H9 (cell line): ENCODE data around the gene B4GALT6. TPM values are rescaled to one million over a fixed set of nuclear protein-coding genes. Genes with fewer than 3 reads are reported as not detected.

Source experiments
- DNase-seq: peaks from one replicate; pipeline ENCODE4 v3.0.0-alpha.2; 2017
- H2AFZ ChIP-seq: one replicate; pipeline ENCODE4 v1.6.1; 2013; ENCODE audit warnings: mild to moderate bottlenecking, low read length, control low read depth, moderate library complexity
- H2AK5ac ChIP-seq: 2 replicates; pipeline ENCODE4 v1.6.1; 2013; ENCODE audit warnings: low read length, control low read depth, mixed read lengths; ENCODE audit not compliant: insufficient read length
- H2BK120ac ChIP-seq: one replicate; pipeline ENCODE4 v1.6.1; 2013; ENCODE audit warnings: low read depth, mild to moderate bottlenecking, low read length, control low read depth, inconsistent platforms; ENCODE audit not compliant: poor library complexity, severe bottlenecking
- H2BK12ac ChIP-seq: 2 replicates; pipeline ENCODE4 v1.6.1; 2013; ENCODE audit warnings: low read length, control low read depth, mixed read lengths, low read depth; ENCODE audit not compliant: insufficient read length
- H2BK15ac ChIP-seq: 2 replicates; pipeline ENCODE4 v1.6.1; 2013; ENCODE audit warnings: low read depth, low read length, control low read depth
- H2BK20ac ChIP-seq: one replicate; pipeline ENCODE4 v1.6.1; 2013; ENCODE audit warnings: low read depth, mild to moderate bottlenecking, low read length, control low read depth, inconsistent platforms; ENCODE audit not compliant: poor library complexity, severe bottlenecking
- H2BK5ac ChIP-seq: 2 replicates; pipeline ENCODE4 v1.6.1; 2013; ENCODE audit warnings: low read length, control low read depth, mixed read lengths; ENCODE audit not compliant: insufficient read length
- H3K14ac ChIP-seq: 2 replicates; pipeline ENCODE4 v1.6.1; 2013; ENCODE audit warnings: low read length, control low read depth; ENCODE audit not compliant: insufficient read depth
- H3K18ac ChIP-seq: 2 replicates; pipeline ENCODE4 v1.6.1; 2013; ENCODE audit warnings: low read depth, mild to moderate bottlenecking, mixed read lengths, low read length, control low read depth; ENCODE audit not compliant: insufficient read length
- H3K23ac ChIP-seq: 2 replicates; pipeline ENCODE4 v1.6.1; 2013; ENCODE audit warnings: low read length, control low read depth, mixed read lengths, low read depth; ENCODE audit not compliant: insufficient read length
- H3K23me2 ChIP-seq: 2 replicates; pipeline ENCODE4 v1.6.1; 2013; ENCODE audit warnings: low read depth, mild to moderate bottlenecking, mixed read lengths, low read length, control low read depth; ENCODE audit not compliant: insufficient read length, poor library complexity, severe bottlenecking
- H3K27ac ChIP-seq: 2 replicates; pipeline ENCODE4 v1.5.1; 2013; ENCODE audit warnings: low read length, control low read depth, mixed read lengths, low read depth; ENCODE audit not compliant: insufficient read length
- H3K27me3 ChIP-seq: 2 replicates; pipeline ENCODE4 v1.6.1; 2013; ENCODE audit warnings: low read length, control low read depth, inconsistent platforms; ENCODE audit not compliant: insufficient read depth
- H3K4ac ChIP-seq: 2 replicates; pipeline ENCODE4 v1.6.1; 2013; ENCODE audit warnings: low read depth, mild to moderate bottlenecking, control low read depth, inconsistent platforms, low read length, moderate library complexity
- H3K4me1 ChIP-seq: 2 replicates; pipeline ENCODE4 v1.6.1; 2013; ENCODE audit warnings: low read length, control low read depth, inconsistent platforms; ENCODE audit not compliant: insufficient read depth
- H3K4me2 ChIP-seq: 2 replicates; pipeline ENCODE4 v1.6.1; 2013; ENCODE audit warnings: low read length, control low read depth, mixed read lengths; ENCODE audit not compliant: insufficient read length, insufficient read depth
- H3K56ac ChIP-seq: 2 replicates; pipeline ENCODE4 v1.6.1; 2013; ENCODE audit warnings: low read depth, mild to moderate bottlenecking, mixed read lengths, low read length, control low read depth; ENCODE audit not compliant: insufficient read length
- H3K79me1 ChIP-seq: 2 replicates; pipeline ENCODE4 v1.6.1; 2013; ENCODE audit warnings: low read depth, mild to moderate bottlenecking, moderate library complexity, low read length, control low read depth, inconsistent platforms; ENCODE audit not compliant: insufficient read depth, poor library complexity, severe bottlenecking
- H3K79me2 ChIP-seq: 2 replicates; pipeline ENCODE4 v1.6.1; 2013; ENCODE audit warnings: low read length, control low read depth, inconsistent platforms; ENCODE audit not compliant: insufficient read depth
- H3K9ac ChIP-seq: 2 replicates; pipeline ENCODE4 v1.6.1; 2013; ENCODE audit warnings: low read length, control low read depth, mixed read lengths; ENCODE audit not compliant: insufficient read length; ENCODE audit errors: extremely low read depth
- H3K9me3 ChIP-seq: one replicate; pipeline ENCODE4 v1.6.1; 2013; ENCODE audit warnings: low read depth, low read length, inconsistent platforms; ENCODE audit not compliant: control insufficient read depth
- H3T11ph ChIP-seq: one replicate; pipeline ENCODE4 v1.6.1; 2013; ENCODE audit warnings: mild to moderate bottlenecking, low read length, control low read depth, inconsistent platforms
- H4K20me1 ChIP-seq: one replicate; pipeline ENCODE4 v1.6.1; 2013; ENCODE audit not compliant: control insufficient read depth, insufficient read length, insufficient read depth
- H4K5ac ChIP-seq: 2 replicates; pipeline ENCODE4 v1.6.1; 2013; ENCODE audit warnings: low read depth, mild to moderate bottlenecking, mixed read lengths, low read length, control low read depth; ENCODE audit not compliant: insufficient read length
- H4K8ac ChIP-seq: replicated peaks from 2 replicates; pipeline ENCODE4 v1.6.1; 2013; ENCODE audit warnings: low read length, control low read depth, mixed read lengths, low read depth; ENCODE audit not compliant: insufficient read length
- H4K91ac ChIP-seq: 2 replicates; pipeline ENCODE4 v1.6.1; 2013; ENCODE audit warnings: low read depth, mild to moderate bottlenecking, moderate library complexity, mixed read lengths, low read length, control low read depth; ENCODE audit not compliant: insufficient read length
- H3K27ac Mint-ChIP-seq, 3 experiments: 2 replicates in 2 of 3; 3 replicates in 1 of 3; pipeline ENCODE4 v1.8.0; 2020 to 2021; ENCODE audit warnings: mixed read lengths in 3 of 3, mild to moderate bottlenecking in 1 of 3, moderate library complexity in 1 of 3
- H3K27me3 Mint-ChIP-seq: 2 replicates; pipeline ENCODE4 v1.8.0; 2021; ENCODE audit warnings: low read depth, mild to moderate bottlenecking, moderate library complexity, mixed read lengths
- H3K36me3 Mint-ChIP-seq, 3 experiments: 2 replicates in 2 of 3; 3 replicates in 1 of 3; pipeline ENCODE4 v1.8.0; 2020 to 2021; ENCODE audit warnings: low read depth in 3 of 3, mixed read lengths in 3 of 3; ENCODE audit not compliant: insufficient read depth in 1 of 3
- H3K4me1 Mint-ChIP-seq, 2 experiments: 2 replicates each; pipeline ENCODE4 v1.8.0; 2020; ENCODE audit warnings: mixed read lengths in 2 of 2
- H3K4me3 Mint-ChIP-seq, 2 experiments: 2 replicates in 1 of 2; 3 replicates in 1 of 2; pipeline ENCODE4 v1.8.0; 2020 to 2021; ENCODE audit warnings: mild to moderate bottlenecking in 2 of 2, mixed read lengths in 2 of 2, moderate library complexity in 1 of 2
- H3K9me3 Mint-ChIP-seq, 2 experiments: 2 replicates in 1 of 2; 3 replicates in 1 of 2; pipeline ENCODE4 v1.8.0; 2020; ENCODE audit warnings: mild to moderate bottlenecking in 2 of 2, mixed read lengths in 2 of 2, moderate library complexity in 1 of 2
- CTCF ChIP-seq: fragments of 200-600 bp; sonication (generic); conservative IDR thresholded peaks from 3 replicates; pipeline ENCODE4 v1.8.0; 2021; ENCODE audit warnings: antibody characterized with exemption, mild to moderate bottlenecking
- WGBS: extraction: QIAGEN DNeasy Blood & Tissue Kit; methylation state at CpG from one replicate; pipeline ENCODE4 v1.1.7; 2013; ENCODE audit warnings: missing lambda C conversion rate, low lambda C conversion rate, mixed read lengths; ENCODE audit not compliant: insufficient read length; ENCODE audit errors: extremely low coverage; 5-methylcytosine and 5-hydroxymethylcytosine counted together
- total RNA-seq: library from RNA; stranded (reverse); gene quantifications from 2 replicates; pipeline ENCODE4 v1.2.1, GENCODE V29; 2021

B4GALT6 gene
- total RNA-seq, 1 experiment from 2014 or later, result 34.1 TPM

- Histone ChIP-seq H2BK12ac (no peak overlapping the region), H4K20me1 (no peaks in the 10 kb centered on the region), H2BK5ac (no peak overlapping the region), H3K4ac (no peak overlapping the region), H3K79me2 (no peaks in the 10 kb centered on the region), H3K23me2 (no peaks in the 10 kb centered on the region), H3K27ac (no peak overlapping the region), H4K91ac (no peak overlapping the region), H3K79me1 (no peaks in the 10 kb centered on the region), H2BK120ac (no peak overlapping the region), H3K56ac (no peak overlapping the region), H3K18ac (no peak overlapping the region), H4K8ac (no peak overlapping the region), H3K4me1 (peaks cover 6% of the 10 kb centered on the region; the same call in 1 of the 2 replicates), H2AK5ac (no peak overlapping the region), H4K5ac (no peak overlapping the region), H3K23ac (no peak overlapping the region), H3K9ac (no peak overlapping the region), H3K14ac (no peak overlapping the region), H3T11ph (no peak overlapping the region), H3K4me2 (no peak overlapping the region), H2BK15ac (no peak overlapping the region), H2BK20ac (no peak overlapping the region), H3K27me3 (no peaks in the 10 kb centered on the region), H2AFZ (no peak overlapping the region), H3K9me3 (no peaks in the 10 kb centered on the region)
- H3K27me3 Mint-ChIP-seq, result no peaks in the 10 kb centered on the region
- H3K4me3 Mint-ChIP-seq, result no peak overlapping the region
- H3K27ac Mint-ChIP-seq, result 0 out of 7 replicates have a peak overlapping the region, but pooled peaks of 1 of the 3 experiments have one; percentile 66
- peaks cover 26% of the 10 kb centered on the region in 2 experiments for H3K4me1 Mint-ChIP-seq
- TF ChIP-seq CTCF, result no peak
- peaks cover 0 to 14% (median 8%) of the 10 kb centered on the region in 3 experiments; a peak in 5 of 7 replicates for H3K36me3 Mint-ChIP-seq
- no peak for DNase-seq
- H3K9me3 Mint-ChIP-seq, result peaks cover 13% of the 10 kb centered on the region in 2 experiments; a peak in 4 of 5 replicates
- no CpG with 5 or more reads among the region's 1 CpG for WGBS
These were observed 16.6 kb upstream of the B4GALT6 start for GRCh38 chr18:31700990-31701389.
